ENCODE measurements around the gene TUBB1. TPM values are rescaled to one million over a fixed set of nuclear protein-coding genes. Genes with fewer than 3 reads are reported as not detected.

TUBB1 gene
- total and polyA plus RNA-seq, 2 donors (not counting 1 experiment from before 2014, with no cell fraction given), result 0.22 to 0.43 TPM

DNA sequence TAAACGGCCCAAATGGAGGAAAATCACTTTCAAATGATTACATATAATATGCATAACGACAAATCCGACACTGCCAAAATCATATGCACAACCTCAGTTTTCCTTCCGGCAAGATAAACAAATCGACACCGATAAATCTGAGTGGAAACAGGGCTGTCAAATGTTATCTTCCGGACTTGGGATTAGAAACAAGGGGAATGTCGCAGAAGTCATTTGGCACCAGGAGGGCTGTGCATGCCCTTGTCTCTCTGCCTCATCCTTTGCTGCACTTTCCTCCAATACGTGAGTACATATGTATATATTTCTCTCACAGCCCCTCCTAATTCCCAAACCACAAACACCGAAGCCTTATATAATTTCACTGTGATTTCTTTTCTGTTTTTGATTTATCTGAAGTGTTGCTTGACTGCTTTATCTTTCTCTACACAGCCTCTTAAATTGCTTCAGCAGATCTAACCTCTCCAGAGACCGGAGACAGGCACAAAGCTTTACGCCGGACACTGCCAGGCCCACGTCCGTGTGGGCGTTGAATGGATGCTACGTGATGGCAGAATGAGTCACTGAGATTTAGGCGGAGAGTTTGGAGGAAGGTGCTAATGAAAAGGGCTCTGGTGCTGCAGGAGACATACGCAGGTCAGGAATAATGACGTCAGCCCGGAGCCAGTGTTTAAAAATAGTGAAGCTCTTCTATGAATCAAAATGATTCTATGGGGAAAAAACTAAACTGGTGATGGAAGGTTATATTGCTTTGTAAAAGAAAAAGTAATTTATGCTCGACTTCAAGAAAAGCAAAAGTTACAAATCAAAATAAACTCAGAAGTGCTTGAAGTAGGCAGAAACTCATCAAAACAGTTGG, 44.4 kb downstream of the TUBB1 start:
- H3K9ac ChIP-seq (ENCODE audit: low read length), result no peak overlapping the region
- TF ChIP-seq CTCF (IDR thresholded peaks at IDR 0.05) (no peak), EZH2 (IDR thresholded peaks at IDR 0.05; ENCODE audit: borderline replicate concordance, insufficient read depth, low read depth, low read length, poor library complexity, severe bottlenecking) (no peak)
- intact Hi-C loops (cut with micrococcal nuclease), result no loop called here
- Mint-ChIP-seq H3K9me3 (ENCODE audit: insufficient read depth) (no peaks in the 10 kb centered on the region), H3K4me1 (no peaks in the 10 kb centered on the region), H3K27me3 (peaks cover 29% of the 10 kb centered on the region), H3K4me3 (no peak overlapping the region), H3K27ac (no peak overlapping the region)
- ATAC-seq (ENCODE audit: low read depth) (no peak), DNase-seq (no peak)
- H3K27me3 ChIP-seq (replicated peaks in 1 of 4; ENCODE audit: control extremely low read depth in 1 of 4, control insufficient read depth in 3 of 4, insufficient read depth in 4 of 4, low read length in 3 of 4), result peaks cover 0 to 4% (median 0%) of the 10 kb centered on the region in 4 experiments
- H4K20me1 ChIP-seq (ENCODE audit: control insufficient read depth, insufficient read depth, low read length, poor library complexity, severe bottlenecking), result no peaks in the 10 kb centered on the region
- H3K4me3 ChIP-seq (ENCODE audit: control extremely low read depth in 1 of 5, extremely low read depth in 1 of 5, insufficient read depth in 1 of 5, low read depth in 2 of 5, low read length in 4 of 5), result no peak overlapping the region
- H2AFZ ChIP-seq (ENCODE audit: insufficient read depth, low read depth, low read length, poor library complexity, severe bottlenecking), result no peak overlapping the region
- no peaks in the 10 kb centered on the region for H3K9me3 ChIP-seq (ENCODE audit: control extremely low read depth in 1 of 3, control insufficient read depth in 2 of 3, insufficient read depth in 1 of 3, low read length in 2 of 3)
- no peaks in the 10 kb centered on the region for H3K4me1 ChIP-seq (ENCODE audit: control insufficient read depth in 2 of 2, insufficient read depth in 2 of 2, low read length in 2 of 2)
- ChIA-PET POLR2A (no interaction called here), CTCF (interaction anchor here (0.8 to 1.4 kb wide), 4 partner anchors 9 to 194 kb away, joined by 3 to 5 read pairs (median 4); no protein-coding TSS in a partner anchor)
- no peak overlapping the region for H3K4me2 ChIP-seq (replicated peaks; ENCODE audit: low read depth, low read length, poor library complexity, severe bottlenecking)
- no peaks in the 10 kb centered on the region for H3K36me3 ChIP-seq (replicated peaks in 1 of 2; ENCODE audit: control extremely low read depth in 1 of 2, control insufficient read depth in 1 of 2, extremely low read depth in 1 of 2, insufficient read depth in 2 of 2, low read length in 1 of 2)
- no peaks in the 10 kb centered on the region for H3K79me2 ChIP-seq (ENCODE audit: control insufficient read depth, insufficient read depth, low read length)
- no peak overlapping the region for H3K27ac ChIP-seq (ENCODE audit: low read length in 2 of 2)
- 88% methylated on average over 12 of the region's 22 CpGs for WGBS (ENCODE audit: insufficient coverage)

- ATAC-seq (ENCODE audit: low read depth) (no peak), DNase-seq (no peak)
- ChIA-PET POLR2A (no interaction called here), CTCF (interaction anchor here (0.8 to 1.4 kb wide), 4 partner anchors 10 to 194 kb away, joined by 3 to 5 read pairs (median 4); no protein-coding TSS in a partner anchor)
- H3K4me1 ChIP-seq (ENCODE audit: control insufficient read depth in 2 of 2, insufficient read depth in 2 of 2, low read length in 2 of 2), result no peaks in the 10 kb centered on the region
- no peak overlapping the region for H3K4me2 ChIP-seq (replicated peaks; ENCODE audit: low read depth, low read length, poor library complexity, severe bottlenecking)
- H3K4me1 Mint-ChIP-seq, result no peaks in the 10 kb centered on the region
- H2AFZ ChIP-seq (ENCODE audit: insufficient read depth, low read depth, low read length, poor library complexity, severe bottlenecking), result no peak overlapping the region
- H3K27me3 ChIP-seq (replicated peaks in 1 of 4; ENCODE audit: control extremely low read depth in 1 of 4, control insufficient read depth in 3 of 4, insufficient read depth in 4 of 4, low read length in 3 of 4), result peaks cover 0 to 1% (median 0%) of the 10 kb centered on the region in 4 experiments
- H3K4me3 Mint-ChIP-seq, result no peak overlapping the region
- TF ChIP-seq EZH2 (IDR thresholded peaks at IDR 0.05; ENCODE audit: borderline replicate concordance, insufficient read depth, low read depth, low read length, poor library complexity, severe bottlenecking) (no peak), CTCF (IDR thresholded peaks at IDR 0.05) (no peak)
- H3K79me2 ChIP-seq (ENCODE audit: control insufficient read depth, insufficient read depth, low read length), result no peaks in the 10 kb centered on the region
- H3K27ac ChIP-seq (ENCODE audit: low read length in 2 of 2), result no peak overlapping the region
- no CpG with 5 or more reads among the region's 4 CpGs for WGBS (ENCODE audit: insufficient coverage)
- no peaks in the 10 kb centered on the region for H3K9me3 Mint-ChIP-seq (ENCODE audit: insufficient read depth)
- no peaks in the 10 kb centered on the region for H4K20me1 ChIP-seq (ENCODE audit: control insufficient read depth, insufficient read depth, low read length, poor library complexity, severe bottlenecking)
- H3K27me3 Mint-ChIP-seq, result peaks cover 24% of the 10 kb centered on the region
- no peaks in the 10 kb centered on the region for H3K36me3 ChIP-seq (replicated peaks in 1 of 2; ENCODE audit: control extremely low read depth in 1 of 2, control insufficient read depth in 1 of 2, extremely low read depth in 1 of 2, insufficient read depth in 2 of 2, low read length in 1 of 2)
- H3K27ac Mint-ChIP-seq, result no peak overlapping the region
- H3K4me3 ChIP-seq (ENCODE audit: control extremely low read depth in 1 of 5, extremely low read depth in 1 of 5, insufficient read depth in 1 of 5, low read depth in 2 of 5, low read length in 4 of 5), result no peak overlapping the region
- no peaks in the 10 kb centered on the region for H3K9me3 ChIP-seq (ENCODE audit: control extremely low read depth in 1 of 3, control insufficient read depth in 2 of 3, insufficient read depth in 1 of 3, low read length in 2 of 3)
- intact Hi-C loops (cut with micrococcal nuclease), result no loop called here
- no peak overlapping the region for H3K9ac ChIP-seq (ENCODE audit: low read length)
Measured at GRCh38 chr20:59064214-59064722, 45.0 kb downstream of the TUBB1 start.
